Naive thymus-derived CD4-positive, alpha-beta T cell (primary cell): Measurements from ENCODE around the gene RELT. TPM values are rescaled to one million over a fixed set of nuclear protein-coding genes. Genes with fewer than 3 reads are reported as not detected.

ENCODE experiments used
- ATAC-seq: fragments of 150-1000 bp; cut with Tn5 transposase; 2 replicates; pipeline ENCODE4 v1.10.0; 2021; ENCODE audit warnings: mild to moderate bottlenecking, moderate library complexity
- CTCF ChIA-PET: fragments of 350-600 bp; sonication (Branson Sonifier 250); formaldehyde crosslinking; loops from one replicate; lab custom pipeline; 2021; ENCODE audit warnings: antibody characterized with exemption; lab: Charles Lee
- POLR2A ChIA-PET: fragments of 350-600 bp; sonication (Branson Sonifier 250); formaldehyde crosslinking; loops from one replicate; lab custom pipeline; 2021; ENCODE audit warnings: antibody characterized with exemption, inconsistent platforms; lab: Charles Lee
- DNase-seq, 9 donors: peaks; one replicate each; pipeline versions ENCODE4 v3.0.0 to v3.0.0-alpha.2; 2020 to 2022; ENCODE audit warnings: mixed read lengths in 1 of 9
- H3K27ac ChIP-seq: one replicate; pipeline ENCODE4 v1.7.0; 2013; ENCODE audit warnings: mild to moderate bottlenecking, low read depth, low read length, moderate library complexity
- H3K27me3 ChIP-seq, 2 donors: one replicate each; pipeline ENCODE4 v1.7.0; 2013; ENCODE audit warnings: low read length in 2 of 2, mild to moderate bottlenecking in 2 of 2, moderate library complexity in 2 of 2; ENCODE audit not compliant: control insufficient read depth in 2 of 2, insufficient read depth in 2 of 2
- H3K36me3 ChIP-seq, 3 experiments: 1 replicate in 2 of 3; 2 replicates in 1 of 3; pipeline ENCODE4 v1.7.0; 2013; ENCODE audit warnings: low read length in 3 of 3, mild to moderate bottlenecking in 3 of 3, moderate library complexity in 1 of 3; ENCODE audit not compliant: insufficient read depth in 3 of 3, control insufficient read depth in 2 of 3
- H3K4me1 ChIP-seq, 2 donors: one replicate each; pipeline ENCODE4 v1.7.0; 2013; ENCODE audit warnings: low read length in 2 of 2, mild to moderate bottlenecking in 2 of 2, moderate library complexity in 1 of 2; ENCODE audit not compliant: control insufficient read depth in 2 of 2, insufficient read depth in 2 of 2
- H3K4me3 ChIP-seq: 2 replicates; pipeline ENCODE4 v1.7.0; 2013; ENCODE audit warnings: mild to moderate bottlenecking, low read length
- H3K9me3 ChIP-seq, 3 experiments: 1 replicate in 2 of 3; 2 replicates in 1 of 3; pipeline ENCODE4 v1.7.0; 2013; ENCODE audit warnings: low read length in 3 of 3; ENCODE audit not compliant: control insufficient read depth in 2 of 3
- H3K27ac Mint-ChIP-seq, 9 donors: one replicate each; pipeline ENCODE4 v1.8.0; 2020 to 2022; ENCODE audit warnings: mixed read lengths in 9 of 9, mild to moderate bottlenecking in 8 of 9, moderate library complexity in 5 of 9, inconsistent platforms in 2 of 9
- H3K27me3 Mint-ChIP-seq, 5 donors: one replicate each; pipeline ENCODE4 v1.8.0; 2021 to 2022; ENCODE audit warnings: mixed read lengths in 5 of 5, mild to moderate bottlenecking in 1 of 5
- H3K36me3 Mint-ChIP-seq, 5 donors: one replicate each; pipeline ENCODE4 v1.8.0; 2020 to 2022; ENCODE audit warnings: mixed read lengths in 5 of 5, mild to moderate bottlenecking in 3 of 5, inconsistent platforms in 1 of 5
- H3K4me1 Mint-ChIP-seq, 7 donors: one replicate each; pipeline ENCODE4 v1.8.0; 2020 to 2022; ENCODE audit warnings: mixed read lengths in 7 of 7, mild to moderate bottlenecking in 3 of 7, inconsistent platforms in 1 of 7
- H3K4me3 Mint-ChIP-seq, 10 donors: one replicate each; pipeline ENCODE4 v1.8.0; 2020 to 2022; ENCODE audit warnings: mild to moderate bottlenecking in 10 of 10, mixed read lengths in 10 of 10, moderate library complexity in 6 of 10, inconsistent platforms in 2 of 10
- H3K9me3 Mint-ChIP-seq, 11 donors: one replicate each; pipeline ENCODE4 v1.8.0; 2020 to 2022; ENCODE audit warnings: mixed read lengths in 11 of 11, mild to moderate bottlenecking in 4 of 11, inconsistent platforms in 1 of 11, moderate library complexity in 1 of 11
- intact Hi-C, 2 donors: fragments of 100-400 bp; cut with micrococcal nuclease; formaldehyde crosslinking; loops; one replicate each; pipeline ENCODE4 v1.15.1; 2023
- polyA plus RNA-seq, 2 donors: library from polyadenylated mRNA; unstranded; fragments of 300-500 nt; fragmentation: Illumina TruSeq; gene quantifications; one replicate each; pipeline ENCODE4 v1.2.3, GENCODE V29; 2021
- total RNA-seq, 6 experiments: library from RNA in 5 of 6; stranded (reverse) in 5 of 6; gene quantifications; 1 replicate in 5 of 6; 2 replicates in 1 of 6; pipeline ENCODE4 v1.2.3 and lab custom pipeline; 2021 to 2026

RELT gene
- total and polyA plus RNA-seq, 7 experiments from 2014 or later, result 2.0 to 275 (median 12.0) TPM

- Histone ChIP-seq H3K9me3 (no peaks in the 10 kb centered on the region), H3K4me3 (no peak overlapping the region), H3K27ac (no peak overlapping the region), H3K4me1 (peaks cover 0 to 9% of the 10 kb centered on the region in 2 donors), H3K27me3 (no peaks in the 10 kb centered on the region), H3K36me3 (peaks cover 0 to 27% (median 3%) of the 10 kb centered on the region in 3 experiments)
- H3K4me1 Mint-ChIP-seq, result peaks cover 19 to 33% (median 26%) of the 10 kb centered on the region in 7 donors
- CTCF ChIA-PET, result interaction anchor here (0.9 to 16.0 kb wide), 2 partner anchors 27 to 39 kb away, joined by 3 to 205 read pairs; no protein-coding TSS in a partner anchor
- no peak for ATAC-seq
- intact Hi-C loops, result no loop called here
- H3K9me3 Mint-ChIP-seq, result no peaks in the 10 kb centered on the region
- peaks cover 0 to 6% (median 0%) of the 10 kb centered on the region in 5 donors for H3K36me3 Mint-ChIP-seq
- H3K27me3 Mint-ChIP-seq, result no peaks in the 10 kb centered on the region
- peak overlapping the region in 2 of 9 donors; percentile 34 to 48 for H3K27ac Mint-ChIP-seq
- POLR2A ChIA-PET, result interaction anchor here (1.1 kb wide), 1 partner anchor 42 kb away, joined by 3 read pairs; no protein-coding TSS in a partner anchor
- no peak overlapping the region for H3K4me3 Mint-ChIP-seq
- no peak for DNase-seq
Measured at GRCh38 chr11:73390601-73391565, 14.7 kb downstream of the RELT start.

DNA sequence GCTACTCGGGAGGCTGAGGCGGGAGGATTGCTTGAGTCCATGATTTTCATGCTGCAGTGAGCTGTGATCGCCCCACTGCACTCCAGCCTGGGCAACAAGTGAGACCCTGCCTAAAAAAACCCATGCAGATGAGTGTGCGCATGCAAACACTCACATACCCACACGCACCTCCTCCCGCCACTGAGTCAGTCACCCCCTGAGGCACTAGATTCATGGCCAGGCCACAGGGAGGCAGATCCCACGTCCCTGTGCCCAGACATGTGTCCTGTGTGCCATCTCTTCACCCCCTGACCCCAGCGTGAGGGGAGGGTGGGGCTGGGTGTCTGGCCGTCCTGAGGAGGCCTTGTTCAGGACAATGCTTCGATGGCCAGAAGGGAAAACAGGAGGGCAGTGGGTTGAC, 15.5 kb downstream of the RELT start:
- H3K27me3 Mint-ChIP-seq, result no peaks in the 10 kb centered on the region
- H3K27me3 ChIP-seq, result no peaks in the 10 kb centered on the region
- H3K27ac ChIP-seq, result no peak overlapping the region
- intact Hi-C loops, result loop anchor here in 1 of 2 donors (2.0 kb wide), 1 partner anchor 15 kb away; the partner anchor contains the start of gene RELT
- H3K4me1 Mint-ChIP-seq, result peaks cover 11 to 30% (median 19%) of the 10 kb centered on the region in 7 donors
- H3K4me1 ChIP-seq, result peaks cover 0 to 1% of the 10 kb centered on the region in 2 donors
- ChIA-PET POLR2A (interaction anchor here (1.1 kb wide), 1 partner anchor 43 kb away, joined by 3 read pairs; no protein-coding TSS in a partner anchor), CTCF (interaction anchor here (0.6 to 16.0 kb wide), 2 partner anchors 40 to 675 kb away, joined by 10 to 205 read pairs; no protein-coding TSS in a partner anchor)
- H3K9me3 Mint-ChIP-seq, result no peaks in the 10 kb centered on the region
- H3K4me3 ChIP-seq, result no peak overlapping the region
- H3K27ac Mint-ChIP-seq, result no peak overlapping the region
- DNase-seq (no peak), ATAC-seq (no peak)
- H3K36me3 Mint-ChIP-seq, result peaks cover 0 to 6% (median 0%) of the 10 kb centered on the region in 5 donors
- no peaks in the 10 kb centered on the region for H3K9me3 ChIP-seq
- no peak overlapping the region for H3K4me3 Mint-ChIP-seq
- peaks cover 0 to 27% (median 3%) of the 10 kb centered on the region in 3 experiments for H3K36me3 ChIP-seq

- Mint-ChIP-seq H3K36me3 (peaks cover 0 to 6% (median 0%) of the 10 kb centered on the region in 5 donors), H3K9me3 (no peaks in the 10 kb centered on the region), H3K4me1 (peaks cover 7 to 29% (median 12%) of the 10 kb centered on the region in 7 donors), H3K4me3 (no peak overlapping the region), H3K27me3 (no peaks in the 10 kb centered on the region), H3K27ac (peak overlapping the region in 1 of 9 donors; percentile 53)
- Histone ChIP-seq H3K4me1 (no peaks in the 10 kb centered on the region), H3K27me3 (no peaks in the 10 kb centered on the region), H3K27ac (no peak overlapping the region), H3K9me3 (no peaks in the 10 kb centered on the region), H3K4me3 (no peak overlapping the region), H3K36me3 (peaks cover 0 to 27% (median 3%) of the 10 kb centered on the region in 3 experiments)
- no peak for ATAC-seq
- POLR2A ChIA-PET, result interaction anchor here (1.5 to 1.9 kb wide), 2 partner anchors 15 to 32 kb away, joined by 4 to 7 read pairs; no protein-coding TSS in a partner anchor
- intact Hi-C loops, result loop anchor here (1.0 to 2.0 kb wide), 4 partner anchors 16 to 85 kb away; partner anchors contain the start of gene RELT (in 2 of the 2)
- DNase-seq, result no peak
- CTCF ChIA-PET, result interaction anchor here (0.6 to 16.0 kb wide), 8 partner anchors 7 to 674 kb away, joined by 4 to 205 read pairs (median 6); no protein-coding TSS in a partner anchor
Measured at GRCh38 chr11:73392108-73393010, 16.2 kb downstream of the RELT start.

GRCh38 chr11:73393011-73393380, 16.8 kb downstream of the RELT start:
- peak overlapping the region in 5 of 9 donors; percentile 53 to 75 (median 56) for H3K27ac Mint-ChIP-seq
- no peak overlapping the region for H3K4me3 Mint-ChIP-seq
- CTCF ChIA-PET, result interaction anchor here (0.6 to 16.0 kb wide), 12 partner anchors 8 to 612 kb away, joined by 3 to 205 read pairs (median 4); no protein-coding TSS in a partner anchor
- peaks cover 0 to 6% (median 0%) of the 10 kb centered on the region in 5 donors for H3K36me3 Mint-ChIP-seq
- Histone ChIP-seq H3K4me3 (no peak overlapping the region), H3K9me3 (no peaks in the 10 kb centered on the region), H3K27me3 (no peaks in the 10 kb centered on the region), H3K36me3 (peaks cover 0 to 33% (median 3%) of the 10 kb centered on the region in 3 experiments), H3K27ac (no peak overlapping the region), H3K4me1 (no peaks in the 10 kb centered on the region)
- DNase-seq (no peak), ATAC-seq (no peak)
- POLR2A ChIA-PET, result interaction anchor here (0.6 to 1.9 kb wide), 5 partner anchors 8 to 129 kb away, joined by 3 to 7 read pairs (median 4); no protein-coding TSS in a partner anchor
- H3K27me3 Mint-ChIP-seq, result no peaks in the 10 kb centered on the region
- H3K4me1 Mint-ChIP-seq, result peaks cover 4 to 26% (median 10%) of the 10 kb centered on the region in 7 donors
- peaks cover 0 to 1% (median 0%) of the 10 kb centered on the region in 11 donors for H3K9me3 Mint-ChIP-seq
- intact Hi-C loops, result loop anchor here (1.0 to 2.0 kb wide), 4 partner anchors 16 to 86 kb away; partner anchors contain the start of gene RELT (in 2 of the 2)

GRCh38 chr11:73393479-73394415, 17.5 kb downstream of the RELT start:
- peaks cover 0 to 21% (median 5%) of the 10 kb centered on the region in 7 donors for H3K4me1 Mint-ChIP-seq
- H3K4me1 ChIP-seq, result no peaks in the 10 kb centered on the region
- no peaks in the 10 kb centered on the region for H3K9me3 ChIP-seq
- DNase-seq, result peak; percentile 43 to 74 (median 62)
- ATAC-seq, result peak; percentile 69
- peaks cover 0 to 1% (median 0%) of the 10 kb centered on the region in 11 donors for H3K9me3 Mint-ChIP-seq
- H3K27ac ChIP-seq, result no peak overlapping the region
- intact Hi-C loops, result loop anchor here (1.0 to 2.0 kb wide), 4 partner anchors 17 to 86 kb away; partner anchors contain the start of gene RELT (in 2 of the 2)
- peaks cover 0 to 4% (median 0%) of the 10 kb centered on the region in 5 donors for H3K36me3 Mint-ChIP-seq
- peak overlapping the region in 7 of 9 donors; percentile 14 to 75 (median 56) for H3K27ac Mint-ChIP-seq
- peak overlapping the region in 1 of 10 donors; percentile 9 for H3K4me3 Mint-ChIP-seq
- H3K27me3 ChIP-seq, result no peaks in the 10 kb centered on the region
- peaks cover 0 to 35% (median 3%) of the 10 kb centered on the region in 3 experiments for H3K36me3 ChIP-seq
- H3K27me3 Mint-ChIP-seq, result no peaks in the 10 kb centered on the region
- H3K4me3 ChIP-seq, result no peak overlapping the region
- ChIA-PET CTCF (interaction anchor here (0.6 to 16.0 kb wide), 12 partner anchors 9 to 611 kb away, joined by 3 to 205 read pairs (median 4); no protein-coding TSS in a partner anchor), POLR2A (interaction anchor here (0.6 to 1.9 kb wide), 6 partner anchors 9 to 128 kb away, joined by 3 to 7 read pairs (median 4); no protein-coding TSS in a partner anchor)
